GM19468 (cell line): ENCODE data around the gene COL27A1.

Experiments used
- ATAC-seq: cut with Tn5 transposase; IDR thresholded peaks from one replicate; pipeline ENCODE4 v1.9.1; 2021; ENCODE audit warnings: mild to moderate bottlenecking, moderate library complexity, moderate number of reproducible peaks; ENCODE audit not compliant: unreplicated experiment; ENCODE audit errors: extremely low read depth

COL27A1 gene

DNA sequence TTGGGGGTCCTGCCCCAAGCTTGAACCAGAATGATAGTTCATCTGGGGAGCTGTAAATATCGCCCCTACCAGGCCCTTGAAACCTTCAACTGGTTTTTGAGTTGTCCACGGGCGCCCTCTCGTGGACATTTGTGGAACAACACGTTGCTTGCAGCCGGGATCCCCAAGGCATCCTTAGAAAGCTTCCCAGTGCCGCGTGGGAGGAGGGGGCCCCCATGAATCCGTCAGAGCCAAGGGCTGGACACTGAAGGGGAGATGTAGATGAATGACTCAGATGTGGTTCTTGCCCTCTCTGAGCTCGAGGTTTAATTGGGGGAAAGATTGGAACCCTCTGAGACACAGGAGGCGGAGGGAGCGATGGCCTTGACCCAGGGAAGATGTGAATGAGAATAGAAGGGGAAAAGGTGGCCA lies 135.7 kb downstream of the COL27A1 start:
- ATAC-seq = no peak

DNA sequence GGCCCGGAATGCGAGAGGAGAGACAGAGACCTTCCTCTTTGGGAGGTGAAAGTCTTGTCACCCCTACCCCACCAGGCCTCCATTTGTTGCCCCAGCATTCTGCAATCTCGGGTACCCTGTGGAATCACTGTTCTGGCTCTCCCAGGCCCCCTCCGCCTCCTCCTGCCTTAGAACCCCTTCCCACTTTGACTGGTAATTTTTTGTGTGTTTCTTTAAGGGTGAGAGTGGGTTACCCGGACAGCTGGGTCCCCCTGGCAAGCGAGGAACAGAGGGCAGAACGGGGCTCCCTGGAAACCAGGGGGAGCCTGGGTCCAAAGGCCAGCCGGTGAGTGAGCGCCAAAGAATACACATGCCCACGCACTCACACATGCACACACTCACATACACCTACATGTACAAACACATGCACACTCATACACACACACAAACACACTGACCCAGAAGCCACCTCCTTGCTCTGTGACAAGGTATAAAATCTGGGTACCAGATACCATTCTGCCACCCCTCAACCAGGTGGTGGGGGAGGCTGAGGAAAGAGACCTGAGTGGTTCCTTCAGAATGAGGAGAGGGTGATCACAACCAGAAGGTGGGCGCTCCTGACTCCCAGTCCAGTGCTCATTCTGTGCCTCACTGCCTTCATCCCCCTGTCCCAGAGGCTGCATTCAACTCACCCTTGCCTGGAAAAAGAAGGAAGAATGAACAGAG lies 136.7 kb downstream of the COL27A1 start:
- no peak for ATAC-seq

DNA sequence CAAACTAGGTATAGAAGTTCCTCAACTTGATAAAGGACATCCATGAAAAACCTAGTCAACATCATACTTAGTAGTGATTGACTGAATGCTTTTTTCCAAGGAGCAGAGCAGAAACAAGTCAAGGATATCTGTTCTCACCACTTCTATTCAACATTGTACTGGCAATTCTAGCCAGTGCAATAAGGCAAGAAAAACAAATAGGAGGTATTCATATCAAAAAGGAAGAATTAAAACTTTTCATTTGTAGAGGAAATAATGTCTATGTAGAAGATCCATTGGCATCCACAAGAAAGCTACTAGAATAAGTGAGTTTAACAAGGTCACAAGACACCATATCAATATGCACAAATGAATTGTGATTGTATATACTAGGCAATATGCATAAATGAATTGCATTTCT lies 139.3 kb downstream of the COL27A1 start:
- no peak for ATAC-seq

DNA sequence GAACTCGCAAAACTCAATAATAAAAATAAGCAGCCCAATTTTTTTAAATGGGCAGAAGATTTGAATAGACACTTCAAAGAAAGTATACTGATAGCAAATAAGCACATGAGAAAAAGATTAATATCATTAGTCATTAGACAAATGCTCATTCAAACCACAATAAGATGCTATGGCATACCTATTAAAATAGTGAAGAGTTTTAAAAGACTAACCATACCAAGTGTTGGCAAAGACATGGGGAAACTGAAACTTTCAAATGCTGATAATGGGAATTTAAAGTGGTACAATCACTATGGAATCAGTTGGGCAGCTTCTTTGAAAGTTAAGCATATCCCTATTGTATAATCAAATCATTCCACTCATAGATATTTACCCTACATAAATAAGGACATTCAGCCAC lies 141.0 kb downstream of the COL27A1 start:
- ATAC-seq = no peak

GRCh38 chr9:114299286-114300152 lies 144.2 kb downstream of the COL27A1 start:
- no peak for ATAC-seq

GRCh38 chr9:114300153-114300845 lies 145.0 kb downstream of the COL27A1 start:
- no peak for ATAC-seq

DNA sequence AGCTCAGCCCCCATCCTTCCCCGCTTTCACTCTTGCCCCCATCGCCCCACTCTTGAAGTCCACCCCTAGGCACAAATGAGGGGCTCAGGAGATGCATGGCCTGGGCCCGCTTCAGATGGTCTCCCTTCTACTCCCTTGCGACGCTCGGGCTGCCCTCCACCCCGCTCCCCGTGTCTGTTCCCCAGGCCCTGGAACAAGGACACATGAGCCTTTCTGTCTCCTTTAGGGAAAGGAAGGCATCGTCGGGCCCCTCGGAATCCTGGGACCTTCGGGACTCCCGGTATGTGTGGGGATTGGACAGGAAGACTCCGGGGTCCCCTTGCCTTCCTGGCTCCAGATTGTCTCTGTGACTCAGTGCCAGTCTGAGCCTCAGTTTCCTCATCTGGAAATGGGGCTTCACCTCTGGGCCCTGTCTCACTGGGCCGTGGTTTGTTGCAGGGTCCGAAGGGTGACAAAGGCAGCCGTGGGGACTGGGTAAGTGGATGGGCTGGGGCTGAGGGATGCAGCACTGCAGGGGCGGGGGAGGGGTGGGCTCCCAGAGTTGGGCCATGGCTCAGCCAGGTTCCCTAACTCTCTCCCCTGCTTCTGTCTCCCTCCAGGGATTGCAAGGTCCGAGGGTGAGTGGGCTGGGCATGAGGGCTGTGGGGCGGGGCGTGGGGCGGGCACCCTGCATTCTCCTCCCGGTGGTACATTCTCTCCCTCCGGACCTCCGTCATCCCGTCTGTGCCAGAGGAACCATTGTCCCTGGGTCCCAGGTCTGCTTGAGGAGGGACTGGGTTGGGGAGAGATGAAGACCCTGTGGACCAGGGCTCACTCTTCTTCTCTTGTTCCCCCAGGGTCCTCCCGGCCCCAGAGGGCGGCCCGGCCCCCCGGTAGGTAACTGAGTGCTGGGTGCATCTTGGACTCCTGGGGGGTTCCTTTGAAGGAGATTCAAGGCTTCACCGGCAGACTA lies 145.8 kb downstream of the COL27A1 start:
- ATAC-seq = no peak

DNA sequence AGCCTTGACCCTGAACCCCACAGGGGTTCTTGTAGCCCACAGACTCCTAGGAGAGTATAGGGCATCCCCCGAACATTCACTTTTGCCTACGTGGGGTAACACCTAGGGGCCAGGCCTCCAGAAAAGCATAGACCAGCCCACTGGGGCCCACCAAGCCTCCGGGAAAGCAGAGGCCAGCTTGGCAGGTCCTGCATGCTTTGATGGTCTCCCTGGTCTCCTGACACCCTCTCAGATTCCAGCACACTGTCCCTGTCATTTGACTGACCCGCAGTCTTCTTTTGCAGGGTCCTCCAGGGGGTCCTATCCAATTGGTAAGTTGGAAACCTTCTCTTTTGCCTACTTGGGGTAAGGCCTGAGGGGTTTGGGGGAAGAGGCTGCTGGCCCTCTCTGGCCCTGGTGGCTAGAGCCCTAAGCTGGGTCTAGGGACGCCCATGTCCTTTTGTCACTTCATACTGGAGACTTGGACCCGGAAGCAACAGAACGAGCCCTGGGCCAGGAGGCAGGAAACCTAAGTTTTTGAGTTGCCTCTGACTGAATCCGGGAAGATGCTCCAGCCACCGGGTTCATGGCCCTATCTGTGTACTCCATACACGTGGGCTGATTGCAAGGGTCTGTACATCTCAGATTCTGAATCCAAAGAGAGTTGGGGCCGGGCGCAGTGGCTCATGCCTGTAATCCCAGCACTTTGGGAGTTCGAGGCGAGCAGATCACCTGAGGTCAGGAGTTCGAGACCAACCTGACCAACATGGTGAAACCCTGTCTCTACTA lies 146.6 kb downstream of the COL27A1 start:
- no peak for ATAC-seq

DNA sequence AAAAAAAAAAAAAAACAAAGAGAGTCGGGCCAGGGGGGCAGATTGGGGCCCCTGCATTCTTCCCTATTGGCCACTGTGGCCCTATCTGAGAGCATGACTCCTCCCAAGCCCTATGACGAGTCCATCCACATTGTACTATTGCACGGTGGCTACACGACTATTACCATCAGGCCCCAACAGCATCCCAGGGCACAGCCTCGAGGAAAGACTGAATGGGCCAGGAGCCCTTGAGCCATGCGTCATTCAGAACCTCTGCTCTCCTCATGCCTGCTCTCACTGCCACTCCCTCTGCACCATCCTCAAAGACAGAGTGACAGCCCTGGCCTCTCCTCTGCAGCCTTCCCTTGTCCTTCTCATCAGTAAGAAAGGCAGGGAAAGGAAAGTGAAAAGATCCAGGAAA lies 147.4 kb downstream of the COL27A1 start:
- ATAC-seq = no peak

DNA sequence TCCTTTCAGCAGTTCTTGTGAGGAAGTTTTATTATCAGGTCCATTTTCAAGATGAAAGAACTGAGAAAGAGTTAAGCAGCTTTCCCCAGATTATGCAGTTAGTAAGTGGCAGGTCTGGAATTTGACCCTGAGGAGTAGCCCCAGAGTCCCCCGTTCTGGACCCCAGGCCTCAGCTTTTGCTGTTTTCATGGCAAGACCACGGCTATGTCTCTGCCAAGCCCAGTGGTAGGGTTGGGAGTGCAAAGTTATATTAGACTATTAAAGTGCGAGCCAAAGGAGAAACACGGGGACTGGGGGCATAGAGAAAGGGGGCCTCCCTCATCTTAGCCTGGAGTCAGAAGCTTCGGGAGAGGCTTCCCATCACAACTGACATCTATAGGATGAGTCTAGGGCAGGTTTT lies 148.2 kb downstream of the COL27A1 start:
- no peak for ATAC-seq

GRCh38 chr9:114303977-114304376 lies 148.6 kb downstream of the COL27A1 start:
- ATAC-seq = no peak

DNA sequence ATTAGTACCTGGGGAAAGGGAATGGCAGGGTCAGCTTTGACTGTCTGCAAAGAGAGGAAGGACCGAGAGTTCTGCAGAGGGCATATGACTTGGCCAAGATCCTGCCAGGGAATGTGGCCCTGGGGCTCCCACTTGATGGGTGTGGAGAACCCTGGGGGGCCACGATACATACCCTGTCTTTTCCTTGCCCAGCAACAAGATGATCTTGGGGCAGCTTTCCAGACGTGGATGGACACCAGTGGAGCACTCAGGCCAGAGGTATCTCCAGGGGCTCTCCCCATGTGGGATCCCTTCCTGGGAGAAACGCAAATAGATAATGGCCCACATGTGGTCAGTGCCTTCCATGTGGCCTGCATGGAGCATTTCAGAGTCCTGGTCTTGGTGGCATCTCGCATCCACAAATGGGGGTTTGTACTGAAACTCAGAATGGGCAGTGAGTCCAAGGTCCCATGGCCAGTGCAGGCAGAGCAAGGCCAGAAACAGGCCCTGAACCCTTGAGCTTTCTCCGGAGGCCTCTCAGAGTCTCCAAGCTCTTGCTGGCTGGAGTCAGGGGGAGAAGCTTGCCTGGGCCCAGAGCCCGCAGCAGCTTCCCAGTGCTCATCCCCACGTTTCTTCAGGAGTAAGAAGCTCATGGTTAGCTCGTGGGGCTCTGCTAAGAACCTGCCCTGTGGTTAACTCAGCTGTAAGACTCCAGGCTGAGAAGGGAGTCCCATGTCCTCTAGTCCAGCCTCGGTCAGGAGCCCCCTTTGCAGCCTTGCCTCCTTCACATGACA lies 149.3 kb downstream of the COL27A1 start:
- no peak for ATAC-seq

GRCh38 chr9:114307899-114308267 lies 152.5 kb downstream of the COL27A1 start:
- ATAC-seq = no peak

DNA sequence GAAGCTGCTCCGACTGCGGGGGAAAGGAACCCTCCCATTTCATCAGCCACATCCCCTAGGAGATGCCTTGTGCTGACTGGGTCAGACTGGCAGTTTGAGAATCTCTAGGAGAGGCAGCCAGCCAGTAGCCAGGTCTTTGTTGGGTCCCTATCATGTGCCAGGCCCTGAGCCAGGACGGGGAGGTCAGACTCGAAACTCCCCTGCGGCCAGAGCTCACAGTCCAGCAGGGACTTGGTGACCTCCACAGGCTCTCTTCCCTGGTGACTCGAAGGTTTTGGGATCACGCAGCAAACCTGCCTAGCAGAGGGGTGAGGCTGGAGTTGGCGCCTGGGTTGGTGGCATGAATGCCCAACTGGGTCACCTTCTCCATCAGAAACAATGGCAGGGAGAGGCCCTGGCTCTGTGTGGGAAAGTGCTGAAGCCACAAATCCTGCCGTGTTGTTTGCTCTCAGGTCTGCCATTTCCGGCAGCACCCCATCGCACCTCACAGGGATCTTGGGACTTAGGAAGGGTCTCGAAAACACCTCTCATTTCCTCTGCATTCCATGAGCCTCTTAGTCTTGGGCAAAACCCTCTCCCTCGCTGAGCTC lies 153.1 kb downstream of the COL27A1 start:
- ATAC-seq = no peak

- ATAC-seq = no peak
Observed at GRCh38 chr9:114309096-114309495, 153.8 kb downstream of the COL27A1 start.

DNA sequence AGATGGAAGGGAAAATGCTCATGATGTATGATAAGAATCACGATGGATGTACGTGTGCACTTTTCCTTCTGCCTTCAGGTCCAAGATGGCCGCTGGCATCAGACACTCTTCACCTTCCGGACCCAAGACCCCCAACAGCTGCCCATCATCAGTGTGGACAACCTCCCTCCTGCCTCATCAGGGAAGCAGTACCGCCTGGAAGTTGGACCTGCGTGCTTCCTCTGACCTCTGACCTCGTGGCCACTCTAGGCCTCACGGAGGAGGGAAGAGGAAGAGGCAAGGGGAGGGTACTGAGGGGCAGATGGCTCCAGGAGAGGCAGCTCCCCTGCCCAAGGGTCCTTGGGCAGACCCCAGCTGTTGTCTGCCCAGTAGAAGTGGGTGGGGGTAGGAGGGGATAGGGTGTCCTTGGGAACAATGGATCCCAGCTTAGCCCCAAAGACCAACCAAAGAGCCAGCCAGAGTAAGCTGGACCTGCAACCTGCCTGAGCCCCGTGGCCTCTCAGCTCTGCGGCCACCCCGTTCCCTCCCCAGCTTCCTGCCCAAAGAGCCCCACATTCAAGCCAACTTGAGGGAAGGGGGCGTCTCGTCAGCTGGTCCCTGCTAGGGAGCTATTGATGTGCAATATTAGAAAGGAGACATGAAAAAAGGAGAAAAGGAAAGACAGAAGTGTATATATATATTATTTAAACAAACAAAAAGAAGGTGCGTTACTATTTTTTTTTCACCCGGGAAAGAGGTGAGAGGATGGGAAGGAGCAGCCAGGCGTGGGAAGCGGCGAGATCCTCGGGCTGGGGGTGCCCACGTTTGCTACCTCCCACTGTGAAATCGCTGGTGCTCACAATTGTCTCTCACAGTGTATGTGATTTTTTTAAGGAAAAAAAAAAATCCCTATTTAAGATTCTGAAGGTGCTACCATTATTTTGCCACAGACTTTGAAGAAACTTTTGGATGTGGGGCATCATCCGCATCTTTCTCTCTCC lies 155.4 kb downstream of the COL27A1 start:
- ATAC-seq = no peak
